GM19395 (cell line): ENCODE data around the gene RAD51B.
"Not testable (repeated sequence)": the region's sequence is repeated elsewhere in the genome, so short reads cannot be mapped to it uniquely, and the experiment has no call there.

ENCODE experiments used
- ATAC-seq: cut with Tn5 transposase; IDR thresholded peaks from one replicate; pipeline ENCODE4 v1.9.1; 2021; ENCODE audit warnings: mild to moderate bottlenecking, moderate library complexity; ENCODE audit not compliant: unreplicated experiment

RAD51B gene

DNA sequence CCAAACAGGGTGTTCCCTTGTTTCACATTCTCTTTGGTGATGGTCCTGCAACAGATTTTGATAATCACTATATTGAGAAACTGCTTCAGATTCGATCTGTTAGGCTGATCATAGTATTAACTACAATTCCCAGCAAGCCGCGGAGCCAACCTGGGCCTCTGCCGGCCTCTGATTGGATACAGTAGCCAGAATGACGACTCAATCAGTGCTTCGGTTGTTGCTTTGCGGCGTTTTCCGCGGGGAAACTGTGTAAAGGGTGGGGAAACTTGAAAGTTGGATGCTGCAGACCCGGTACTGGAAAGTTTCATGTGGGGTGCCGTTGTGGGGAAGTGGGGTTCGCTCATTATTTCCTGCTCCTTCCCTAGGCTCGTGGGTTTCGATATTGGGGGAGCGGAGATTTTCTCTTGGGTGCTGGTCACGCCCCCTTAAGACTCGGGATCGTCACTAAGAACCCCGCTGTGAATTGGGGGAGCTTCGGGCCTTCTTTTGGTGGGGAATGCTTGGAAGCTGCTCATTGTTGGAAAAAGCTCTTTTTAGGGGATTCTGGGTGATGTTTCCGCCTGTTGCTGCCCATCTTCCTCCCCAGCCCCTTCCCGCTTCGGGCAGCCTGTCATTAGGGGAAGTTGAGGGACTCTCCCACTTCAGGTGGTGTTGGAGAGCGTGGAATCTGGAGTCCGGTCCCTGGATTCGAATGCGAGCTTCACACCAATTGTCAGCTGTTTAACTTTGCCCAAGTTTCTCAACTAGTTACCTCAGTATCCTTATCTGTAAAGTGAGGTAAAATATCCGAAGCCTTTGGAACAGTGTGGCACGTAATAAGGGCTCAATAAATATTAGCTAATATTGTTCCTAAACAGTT is at the start of gene RAD51B:
RAD51B (plus strand) TSS at position 217 of the 859 bp plus-strand sequence.
- peak; percentile 56 for ATAC-seq

- ATAC-seq = no peak
Measured at GRCh38 chr14:67773844-67774377, 45.7 kb upstream of the RAD51B start.

DNA sequence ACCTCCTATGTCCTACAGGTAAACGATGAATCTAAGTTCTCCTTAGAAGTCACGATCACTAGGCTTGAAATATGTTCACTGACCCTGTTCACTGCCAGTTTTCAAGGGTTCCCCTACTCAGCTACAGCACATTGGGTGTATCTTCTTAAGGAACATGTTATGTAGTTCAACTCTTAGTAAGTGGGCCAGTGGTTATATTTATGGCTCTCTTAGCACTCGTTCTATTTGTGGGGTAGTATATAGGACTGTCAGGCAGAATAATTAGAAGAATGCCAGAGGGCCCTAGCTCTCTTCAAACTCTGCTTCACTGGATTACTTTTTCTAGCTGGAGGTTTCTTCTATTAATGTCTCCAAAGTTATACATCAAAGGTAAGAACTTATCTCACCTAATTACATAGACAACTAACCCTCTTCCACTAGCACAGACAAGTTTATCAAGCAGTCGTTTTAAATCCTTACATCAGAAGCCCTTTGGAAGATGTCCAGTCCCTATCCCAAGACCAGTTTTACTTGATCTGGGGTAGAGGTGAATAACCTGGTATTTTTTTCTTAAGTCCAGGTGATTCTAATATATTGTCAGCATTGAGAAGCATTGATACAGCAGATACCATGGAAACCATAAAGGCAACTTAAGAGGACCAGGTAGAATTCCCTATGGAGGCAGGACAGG is 42.8 kb upstream of the RAD51B start:
- no peak for ATAC-seq

DNA sequence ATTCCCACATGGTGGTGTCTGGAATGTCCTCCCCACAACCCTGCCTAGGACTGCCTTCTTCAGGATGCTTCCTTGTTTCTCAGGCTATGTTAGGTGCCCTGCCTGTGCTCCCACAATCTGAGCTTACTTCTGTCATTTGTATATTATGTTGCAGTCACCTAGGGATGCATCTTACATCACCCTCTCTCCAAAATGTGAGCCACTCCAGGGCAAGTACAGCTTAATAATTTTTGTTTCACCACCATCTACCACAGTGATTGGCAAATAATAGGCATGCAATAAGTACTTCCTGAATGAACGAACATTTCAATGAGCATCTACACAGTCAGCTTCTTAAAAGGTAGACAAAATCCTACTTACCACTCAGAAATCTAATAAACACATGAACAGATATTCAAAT is 40.8 kb upstream of the RAD51B start:
- ATAC-seq = no peak

- ATAC-seq = no peak
Measured at GRCh38 chr14:67782090-67782489, 37.5 kb upstream of the RAD51B start.

- no peak for ATAC-seq
Measured at GRCh38 chr14:67784244-67784823, 35.2 kb upstream of the RAD51B start.

DNA sequence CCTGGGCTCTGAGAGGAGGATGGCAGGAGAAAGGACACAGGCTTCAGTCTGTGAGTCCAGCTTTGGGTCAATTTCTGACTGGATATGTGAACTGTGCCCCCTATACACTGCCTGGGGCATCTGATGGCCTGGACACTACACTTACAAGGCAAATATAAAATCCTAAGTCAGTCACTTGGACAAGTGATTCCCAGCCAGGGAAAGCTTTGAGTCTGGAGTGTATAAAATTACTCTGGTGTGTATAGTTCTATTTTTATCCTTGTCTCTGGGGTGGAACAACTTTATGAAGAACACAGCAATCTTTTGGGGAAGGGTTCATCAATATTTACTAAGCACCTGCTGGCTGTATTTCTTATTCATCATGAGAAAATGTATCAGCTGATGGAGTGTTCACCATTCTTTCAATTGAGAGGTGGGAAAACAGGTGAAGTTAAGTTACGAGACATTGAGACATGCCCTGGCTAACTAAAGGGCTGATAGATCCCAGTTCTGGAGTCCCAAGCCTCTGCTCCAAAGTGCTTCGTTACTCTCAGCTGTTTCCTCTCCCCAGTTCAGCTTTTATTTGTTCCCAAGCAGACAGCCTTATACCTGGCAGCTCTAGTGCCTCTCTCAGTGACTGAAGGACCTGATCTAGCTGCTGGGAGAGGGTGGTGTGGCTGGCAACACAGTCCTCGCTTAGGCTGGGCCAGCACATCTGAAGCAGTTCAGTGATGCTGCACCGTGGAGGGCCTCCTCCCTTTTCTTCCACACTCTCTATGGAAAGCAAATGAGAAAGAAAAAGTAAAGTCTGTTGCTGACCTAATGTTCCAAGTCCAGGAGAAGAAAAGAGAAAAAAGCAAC is 34.1 kb upstream of the RAD51B start:
- no peak for ATAC-seq

DNA sequence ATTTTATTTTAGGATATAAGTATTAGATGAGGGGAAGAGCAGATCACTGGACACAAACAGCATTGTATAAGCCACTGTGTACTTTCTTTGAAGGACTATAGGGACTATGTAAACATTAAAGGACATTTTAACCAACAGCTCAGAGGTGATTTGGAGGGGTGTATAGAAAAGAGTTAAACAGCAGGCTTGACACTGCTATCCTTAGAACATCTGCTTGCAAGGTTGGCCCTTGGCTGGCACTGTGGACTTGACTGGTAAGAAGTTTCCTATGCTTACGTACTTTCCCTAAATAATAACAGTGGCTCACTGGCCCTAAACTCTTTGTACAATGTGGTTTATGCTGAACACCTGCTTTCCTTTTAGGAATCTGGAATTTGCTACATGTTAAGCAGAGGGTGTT is 31.9 kb upstream of the RAD51B start:
- no peak for ATAC-seq

- no peak for ATAC-seq
Measured at GRCh38 chr14:67798731-67799130, 20.8 kb upstream of the RAD51B start.

DNA sequence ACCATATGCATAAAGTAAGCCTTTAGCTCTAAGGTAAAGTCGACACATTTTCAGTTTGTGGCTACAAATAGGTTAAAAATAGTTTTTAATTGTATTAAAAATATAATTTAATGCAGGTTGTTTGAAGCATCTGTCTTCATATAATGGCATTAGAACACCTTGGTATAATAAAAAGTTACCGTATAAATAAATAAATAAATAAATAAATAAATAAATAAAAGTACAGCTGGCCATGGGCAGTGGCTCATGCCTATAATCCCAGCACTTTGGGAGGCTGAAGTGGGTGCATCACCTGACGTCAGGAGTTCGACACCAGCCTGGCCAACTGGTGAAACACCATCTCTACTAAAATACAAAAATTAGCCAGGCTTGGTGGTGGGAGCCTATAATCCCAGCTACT is 18.8 kb upstream of the RAD51B start:
- ATAC-seq = no peak

DNA sequence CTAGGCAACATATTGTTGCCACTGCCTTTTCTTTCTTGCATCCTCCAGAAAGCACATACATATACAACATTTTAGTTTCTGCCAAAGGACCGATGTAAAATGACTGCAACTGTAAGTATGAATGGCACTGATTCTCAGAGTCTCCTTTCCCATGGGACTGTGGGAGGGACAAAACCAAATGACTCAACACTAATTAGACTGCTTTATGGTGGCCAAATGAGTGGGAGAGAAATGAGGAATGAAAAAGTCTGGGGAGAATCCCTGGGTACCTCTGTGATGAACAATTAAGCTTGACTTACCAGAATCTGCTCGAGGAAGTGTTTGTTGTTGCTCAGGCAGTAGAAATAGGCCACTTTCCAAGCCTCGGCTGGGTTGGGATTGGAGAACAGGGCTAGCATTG is 13.3 kb upstream of the RAD51B start:
- ATAC-seq = no peak

- ATAC-seq = no peak
Measured at GRCh38 chr14:67814821-67815220, 4.8 kb upstream of the RAD51B start.

GRCh38 chr14:67815573-67816225 is 3.9 kb upstream of the RAD51B start:
- no peak for ATAC-seq

DNA sequence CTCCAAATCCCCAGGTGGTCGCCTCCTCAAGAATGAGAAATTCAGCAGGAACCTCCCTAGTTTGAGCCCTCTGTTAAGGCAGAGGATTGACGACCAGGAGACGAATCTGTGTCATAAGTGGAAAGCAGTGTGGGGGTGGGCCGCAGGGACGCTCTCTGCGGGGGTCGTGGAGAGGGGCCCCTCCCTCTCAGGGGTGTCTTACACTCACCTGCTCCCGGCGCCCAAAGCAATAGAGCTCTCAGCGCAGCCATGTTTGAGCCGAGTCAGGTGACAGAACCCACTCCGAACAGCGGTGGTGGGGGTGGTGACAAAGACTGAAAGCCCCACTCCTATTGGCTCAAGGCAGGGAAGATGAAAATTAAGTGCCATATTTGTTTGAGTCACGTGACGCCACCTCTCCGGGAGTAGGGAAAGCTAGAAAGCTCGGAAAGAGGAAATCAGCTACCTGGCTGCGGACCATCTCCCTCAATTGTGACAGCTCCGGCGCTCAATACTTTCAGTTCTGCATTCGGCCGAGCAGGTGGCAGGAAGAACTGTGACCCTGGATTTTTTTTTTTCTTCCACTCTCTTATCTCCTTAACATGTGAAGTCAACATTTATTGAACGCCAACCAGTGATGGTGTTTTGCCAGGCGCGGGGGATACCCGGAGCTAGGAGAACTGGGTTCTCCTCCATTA is 3.1 kb upstream of the RAD51B start, which contains the start of gene ZFYVE26:
ZFYVE26 (minus strand) TSS at position 265 of the 677 bp plus-strand sequence. CDS start 627 bp downstream, outside the sequence.
- ATAC-seq = peak; percentile 88

- ATAC-seq = no peak
Measured at GRCh38 chr14:67817750-67818438, 1.7 kb upstream of the RAD51B start.

GRCh38 chr14:67818476-67818875 is 1.1 kb upstream of the RAD51B start:
- not testable (repeated sequence) for ATAC-seq

DNA sequence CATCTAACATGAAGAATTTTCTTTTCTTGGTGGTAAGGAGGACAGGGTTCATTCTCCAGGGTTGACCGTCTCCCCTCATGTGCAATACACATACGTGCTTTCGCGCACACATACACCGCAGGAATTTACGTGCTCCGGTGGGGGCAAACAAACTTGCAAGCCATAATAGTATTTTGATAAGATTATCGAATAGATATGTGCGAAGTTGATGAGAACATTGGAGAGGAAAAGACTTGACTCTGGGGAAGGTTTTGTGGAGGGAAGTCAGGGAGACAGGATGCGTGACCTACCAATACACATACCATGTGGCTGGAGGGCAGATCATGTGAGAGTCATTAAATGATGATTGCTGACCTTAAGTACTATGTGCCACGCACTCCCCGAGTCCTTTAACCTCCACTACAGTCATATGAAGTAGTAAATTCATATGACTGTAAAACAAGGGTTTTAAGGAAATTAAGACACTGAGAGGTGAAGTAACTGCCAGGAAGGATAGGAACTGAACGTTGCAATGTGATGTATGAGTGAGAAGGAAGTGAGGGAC is 921 bp downstream of the RAD51B start:
- ATAC-seq = no peak

- ATAC-seq = no peak
Measured at GRCh38 chr14:67821121-67821520, 1.5 kb downstream of the RAD51B start.

DNA sequence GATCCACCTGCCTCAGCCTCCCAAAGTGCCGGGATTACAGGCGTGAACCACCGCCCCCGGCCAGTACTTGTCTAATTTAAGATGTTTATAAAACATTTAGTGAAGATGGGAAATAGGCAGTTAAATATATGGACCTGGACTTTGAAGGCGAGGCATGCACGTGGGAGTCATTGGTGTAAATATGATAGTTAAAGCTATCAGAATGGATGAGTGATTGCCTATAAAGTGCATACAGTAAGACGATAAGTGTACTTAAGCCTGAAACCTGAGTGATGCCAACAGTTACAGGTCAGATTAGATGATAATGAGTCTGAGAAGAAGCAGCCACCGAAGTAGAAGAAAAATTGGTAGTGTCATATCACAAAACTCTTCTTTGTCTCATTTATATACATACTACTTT is 11.5 kb downstream of the RAD51B start:
- no peak for ATAC-seq
